HFFc6 (cell line): ENCODE data around the gene KRT80. TPM values are rescaled to one million over a fixed set of nuclear protein-coding genes. Genes with fewer than 3 reads are reported as not detected.
A peak's percentile ranks its signal among the peaks of the same experiment; 100 is the strongest.

Source experiments
- DNase-seq: peaks from one replicate; pipeline ENCODE4 v3.0.0-alpha.2; 2018
- H3K27ac Mint-ChIP-seq: 2 replicates; pipeline ENCODE4 v1.8.0; 2020; ENCODE audit warnings: mild to moderate bottlenecking, mixed read lengths
- H3K27me3 Mint-ChIP-seq: 2 replicates; pipeline ENCODE4 v1.8.0; 2021; ENCODE audit warnings: mild to moderate bottlenecking, moderate library complexity, mixed read lengths; ENCODE audit not compliant: insufficient read depth
- H3K36me3 Mint-ChIP-seq: 2 replicates; pipeline ENCODE4 v1.8.0; 2021; ENCODE audit warnings: low read depth, mixed read lengths
- H3K4me1 Mint-ChIP-seq: 2 replicates; pipeline ENCODE4 v1.8.0; 2020; ENCODE audit warnings: low read depth, mixed read lengths
- H3K4me3 Mint-ChIP-seq: 2 replicates; pipeline ENCODE4 v1.8.0; 2020; ENCODE audit warnings: mild to moderate bottlenecking, moderate library complexity, mixed read lengths
- H3K9me3 Mint-ChIP-seq: 2 replicates; pipeline ENCODE4 v1.8.0; 2020; ENCODE audit warnings: mild to moderate bottlenecking, mixed read lengths
- CTCF ChIP-seq: fragments of 200-600 bp; sonication (generic); IDR thresholded peaks from 2 replicates; pipeline ENCODE4 v1.5.0; 2021; ENCODE audit warnings: antibody characterized with exemption, mild to moderate bottlenecking
- total RNA-seq, 6 experiments: library from RNA; stranded (reverse); fragmentation: NEBNext Ultra II Directional; extraction: Animal tissue kit (Norgen Biotek cat#: 25700); gene quantifications; 2 replicates in 1 of 6; 3 replicates in 5 of 6; pipeline ENCODE4 v1.2.3, GENCODE V29; 2021

The KRT80 gene
- total RNA-seq, 6 experiments from 2014 or later: 2.3 to 3.7 (median 2.8) TPM

- Mint-ChIP-seq H3K9me3 (no peaks in the 10 kb centered on the region), H3K36me3 (no peaks in the 10 kb centered on the region), H3K4me3 (no peak overlapping the region), H3K27me3 (peaks cover 12% of the 10 kb centered on the region; the same call in 1 of the 2 replicates), H3K4me1 (peaks cover 25% of the 10 kb centered on the region), H3K27ac (no peak overlapping the region)
- DNase-seq: no peak
- no peak for TF ChIP-seq CTCF
These were observed 66.3 kb downstream of the KRT80 start for GRCh38 chr12:52125476-52125900.

- TF ChIP-seq CTCF: no peak
- no peaks in the 10 kb centered on the region for H3K36me3 Mint-ChIP-seq
- H3K4me3 Mint-ChIP-seq: no peak overlapping the region
- peaks cover 28% of the 10 kb centered on the region for H3K4me1 Mint-ChIP-seq
- H3K27me3 Mint-ChIP-seq: peaks cover 12% of the 10 kb centered on the region
- H3K27ac Mint-ChIP-seq: no peak overlapping the region
- H3K9me3 Mint-ChIP-seq: no peaks in the 10 kb centered on the region
- DNase-seq: no peak
These were observed 68.2 kb downstream of the KRT80 start for GRCh38 chr12:52123487-52124186.

- Mint-ChIP-seq H3K4me1 (peaks cover 28% of the 10 kb centered on the region), H3K27me3 (peaks cover 13% of the 10 kb centered on the region), H3K27ac (no peak overlapping the region), H3K36me3 (no peaks in the 10 kb centered on the region), H3K4me3 (no peak overlapping the region), H3K9me3 (no peaks in the 10 kb centered on the region)
- no peak for TF ChIP-seq CTCF
- no peak for DNase-seq
These were observed 68.9 kb downstream of the KRT80 start for GRCh38 chr12:52122904-52123303.

GRCh38 chr12:52122540-52122871, 69.3 kb downstream of the KRT80 start:
- DNase-seq: no peak
- Mint-ChIP-seq H3K36me3 (no peaks in the 10 kb centered on the region), H3K4me3 (no peak overlapping the region), H3K27ac (no peak overlapping the region), H3K27me3 (peaks cover 17% of the 10 kb centered on the region), H3K4me1 (peaks cover 28% of the 10 kb centered on the region), H3K9me3 (no peaks in the 10 kb centered on the region)
- TF ChIP-seq CTCF: no peak

GRCh38 chr12:52121824-52122539, 69.8 kb downstream of the KRT80 start:
- Mint-ChIP-seq H3K27me3 (peaks cover 20% of the 10 kb centered on the region), H3K4me3 (no peak overlapping the region), H3K9me3 (no peaks in the 10 kb centered on the region), H3K27ac (no peak overlapping the region), H3K36me3 (no peaks in the 10 kb centered on the region), H3K4me1 (peaks cover 25% of the 10 kb centered on the region)
- TF ChIP-seq CTCF: peak; percentile 93
- peak; percentile 28 for DNase-seq
